Gastrocnemius medialis (tissue), 4 donors: ENCODE results near the gene ERGIC3.

Experiments used
- POLR2A ChIP-seq, 2 donors: fragments of 450-650 bp; IDR thresholded peaks; one replicate each; pipeline ENCODE4 v1.6.1; 2017; ENCODE audit warnings: antibody characterized with exemption in 2 of 2, mild to moderate bottlenecking in 2 of 2, moderate library complexity in 2 of 2
- TF ChIP-seq, protein P1 (sequence below), 5 experiments: fragments of 450-650 bp in 3 of 5; fragments of 200-600 bp in 2 of 5; sonication (generic) in 2 of 5; IDR thresholded peaks in 4 of 5; conservative IDR thresholded peaks in 1 of 5; 1 replicate in 4 of 5; 2 replicates in 1 of 5; pipeline ENCODE4 v1.5.1; 2016 to 2019; ENCODE audit warnings: antibody characterized with exemption in 5 of 5, mild to moderate bottlenecking in 3 of 5, moderate library complexity in 3 of 5

DNA sequence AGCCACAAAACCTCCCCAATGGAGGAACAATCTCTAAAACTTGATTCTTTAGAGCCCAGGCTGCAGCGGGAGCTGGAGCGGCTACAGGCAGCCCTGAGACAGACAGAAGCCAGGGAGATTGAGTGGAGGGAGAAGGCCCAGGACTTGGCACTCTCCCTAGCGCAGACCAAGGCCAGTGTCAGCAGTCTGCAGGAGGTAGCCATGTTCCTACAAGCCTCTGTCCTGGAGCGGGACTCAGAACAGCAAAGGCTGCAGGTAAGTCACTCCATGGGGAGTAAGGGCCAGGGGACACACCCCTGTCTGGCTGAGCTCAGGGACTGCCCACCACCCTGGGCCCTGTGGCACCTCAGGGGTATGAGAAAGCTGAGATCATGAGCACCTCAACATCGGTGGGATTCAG lies 37.1 kb upstream of the ERGIC3 start:
- TF ChIP-seq, protein P1, sequence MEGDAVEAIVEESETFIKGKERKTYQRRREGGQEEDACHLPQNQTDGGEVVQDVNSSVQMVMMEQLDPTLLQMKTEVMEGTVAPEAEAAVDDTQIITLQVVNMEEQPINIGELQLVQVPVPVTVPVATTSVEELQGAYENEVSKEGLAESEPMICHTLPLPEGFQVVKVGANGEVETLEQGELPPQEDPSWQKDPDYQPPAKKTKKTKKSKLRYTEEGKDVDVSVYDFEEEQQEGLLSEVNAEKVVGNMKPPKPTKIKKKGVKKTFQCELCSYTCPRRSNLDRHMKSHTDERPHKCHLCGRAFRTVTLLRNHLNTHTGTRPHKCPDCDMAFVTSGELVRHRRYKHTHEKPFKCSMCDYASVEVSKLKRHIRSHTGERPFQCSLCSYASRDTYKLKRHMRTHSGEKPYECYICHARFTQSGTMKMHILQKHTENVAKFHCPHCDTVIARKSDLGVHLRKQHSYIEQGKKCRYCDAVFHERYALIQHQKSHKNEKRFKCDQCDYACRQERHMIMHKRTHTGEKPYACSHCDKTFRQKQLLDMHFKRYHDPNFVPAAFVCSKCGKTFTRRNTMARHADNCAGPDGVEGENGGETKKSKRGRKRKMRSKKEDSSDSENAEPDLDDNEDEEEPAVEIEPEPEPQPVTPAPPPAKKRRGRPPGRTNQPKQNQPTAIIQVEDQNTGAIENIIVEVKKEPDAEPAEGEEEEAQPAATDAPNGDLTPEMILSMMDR (IDR thresholded peaks at IDR 0.05 in 4 of 5, conservative IDR thresholded peaks at IDR 0.05 in 1 of 5), result no peak
- no peak for TF ChIP-seq POLR2A (IDR thresholded peaks at IDR 0.05)
